GM18861 (cell line): Measurements from ENCODE around the gene TIPARP.
A peak's percentile ranks its signal among the peaks of the same experiment; 100 is the strongest.

Source experiments
- ATAC-seq: cut with Tn5 transposase; IDR thresholded peaks from one replicate; pipeline ENCODE4 v1.9.1; 2021; ENCODE audit not compliant: unreplicated experiment

TIPARP gene

GRCh38 chr3:156675830-156676767, 1.7 kb downstream of the TIPARP start:
- ATAC-seq: no peak

GRCh38 chr3:156676768-156677479, 2.5 kb downstream of the TIPARP start:
- ATAC-seq: no peak

GRCh38 chr3:156677536-156677935, 3.1 kb downstream of the TIPARP start:
- no peak for ATAC-seq

DNA sequence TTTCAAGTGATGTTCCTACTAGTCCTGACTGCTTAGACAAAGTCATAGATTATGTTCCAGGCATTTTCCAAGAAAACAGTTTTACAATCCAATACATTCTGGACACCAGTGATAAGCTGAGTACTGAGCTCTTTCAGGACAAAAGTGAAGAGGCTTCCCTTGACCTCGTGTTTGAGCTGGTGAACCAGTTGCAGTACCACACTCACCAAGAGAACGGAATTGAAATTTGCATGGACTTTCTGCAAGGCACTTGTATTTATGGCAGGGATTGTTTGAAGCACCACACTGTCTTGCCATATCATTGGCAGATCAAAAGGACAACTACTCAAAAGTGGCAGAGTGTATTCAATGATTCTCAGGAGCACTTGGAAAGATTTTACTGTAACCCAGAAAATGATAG, 3.8 kb downstream of the TIPARP start:
- no peak for ATAC-seq

DNA sequence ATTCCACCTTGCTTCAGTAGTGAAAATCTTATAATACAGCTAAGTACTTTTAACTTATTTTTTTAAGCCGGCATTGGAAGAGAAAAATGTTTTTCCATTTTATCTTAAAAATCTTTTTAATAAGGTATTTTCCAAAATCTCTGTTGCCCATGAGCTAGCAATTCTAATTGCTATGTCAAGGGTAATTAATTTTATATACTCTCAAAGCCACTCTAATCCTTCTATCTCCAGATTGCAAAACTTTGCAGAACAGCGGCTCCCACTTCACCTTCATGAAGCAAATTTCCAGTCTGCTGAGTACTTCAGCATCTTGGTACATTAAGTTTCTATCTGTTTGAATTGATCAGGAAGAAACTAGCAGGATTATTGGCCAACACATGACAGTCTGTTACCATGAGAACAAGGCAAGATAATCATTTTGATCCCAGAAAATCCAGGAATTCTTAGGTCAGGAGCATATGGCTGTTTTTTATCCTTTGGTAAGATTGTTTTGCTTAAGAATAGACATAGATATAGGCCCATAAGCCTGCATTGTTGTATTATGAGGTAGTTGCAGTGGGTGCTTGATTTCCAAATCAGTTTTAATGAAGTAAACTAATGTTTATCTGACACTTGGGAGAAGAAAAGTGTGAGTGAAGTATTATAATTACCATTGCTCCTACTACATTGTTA, 6.0 kb downstream of the TIPARP start:
- no peak for ATAC-seq

- ATAC-seq: peak; percentile 75
Measured at GRCh38 chr3:156681002-156681401, 6.6 kb downstream of the TIPARP start.

DNA sequence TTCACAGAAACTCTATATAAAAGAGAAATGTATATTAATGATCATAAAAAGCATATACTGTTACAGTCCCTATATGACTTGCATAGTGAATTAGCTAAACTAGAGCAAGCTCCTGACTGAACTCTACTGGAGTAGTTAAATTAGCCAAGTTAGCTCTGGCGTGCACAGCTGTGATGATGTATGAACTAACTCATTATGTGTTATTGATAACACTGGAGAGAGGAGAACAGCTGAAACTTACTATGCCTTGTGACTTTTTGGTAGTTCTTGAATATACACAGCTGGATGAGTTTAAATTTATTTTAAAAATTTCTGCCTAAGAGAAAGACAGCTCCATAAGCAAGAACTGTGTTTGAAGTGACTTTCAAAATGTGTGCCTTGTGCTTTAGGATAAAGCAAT, 8.1 kb downstream of the TIPARP start:
- ATAC-seq: no peak

GRCh38 chr3:156682963-156683362, 8.6 kb downstream of the TIPARP start:
- no peak for ATAC-seq

GRCh38 chr3:156685198-156685597, 10.8 kb downstream of the TIPARP start:
- ATAC-seq: no peak

DNA sequence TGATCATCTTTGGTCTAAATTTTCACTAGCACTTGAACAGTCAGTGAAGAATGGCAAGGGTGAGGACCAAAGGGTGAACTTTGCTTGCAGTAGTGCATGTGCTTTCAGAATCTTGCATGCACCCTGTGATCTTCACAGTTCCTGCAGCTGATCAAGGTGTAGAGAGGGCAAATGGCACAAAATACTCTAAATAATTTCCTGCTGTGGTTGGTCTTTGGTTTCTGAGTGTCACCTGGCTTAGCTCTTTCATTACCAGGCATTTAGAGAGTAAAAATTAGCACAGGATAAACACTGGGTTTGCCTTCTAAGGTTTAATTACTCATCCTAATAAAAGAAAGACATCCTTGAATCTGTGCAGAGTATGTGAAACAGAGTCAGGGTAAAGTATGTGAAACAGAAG, 11.4 kb downstream of the TIPARP start:
- ATAC-seq: no peak

DNA sequence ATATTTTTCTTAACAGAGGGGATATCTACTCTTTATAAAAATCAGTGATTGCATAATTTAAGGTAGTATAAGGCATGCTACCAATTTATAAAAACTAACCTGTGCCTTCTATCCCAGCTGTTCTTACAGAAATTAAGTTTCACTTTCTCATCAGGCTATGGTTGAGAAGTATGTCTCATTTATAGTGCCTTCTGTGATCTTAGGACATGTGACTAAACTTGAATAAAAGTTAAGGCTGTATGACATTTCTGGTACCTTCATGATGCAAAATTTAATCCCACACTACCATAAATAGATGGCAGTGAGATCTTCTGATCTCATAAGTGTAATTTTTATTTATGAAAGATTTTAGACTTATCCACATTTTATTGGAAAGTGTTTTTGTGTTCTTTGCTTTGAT, 12.6 kb downstream of the TIPARP start:
- ATAC-seq: peak; percentile 36

- ATAC-seq: no peak
Measured at GRCh38 chr3:156688632-156689452, 14.5 kb downstream of the TIPARP start.

- no peak for ATAC-seq
Measured at GRCh38 chr3:156689608-156690007, 15.2 kb downstream of the TIPARP start.

DNA sequence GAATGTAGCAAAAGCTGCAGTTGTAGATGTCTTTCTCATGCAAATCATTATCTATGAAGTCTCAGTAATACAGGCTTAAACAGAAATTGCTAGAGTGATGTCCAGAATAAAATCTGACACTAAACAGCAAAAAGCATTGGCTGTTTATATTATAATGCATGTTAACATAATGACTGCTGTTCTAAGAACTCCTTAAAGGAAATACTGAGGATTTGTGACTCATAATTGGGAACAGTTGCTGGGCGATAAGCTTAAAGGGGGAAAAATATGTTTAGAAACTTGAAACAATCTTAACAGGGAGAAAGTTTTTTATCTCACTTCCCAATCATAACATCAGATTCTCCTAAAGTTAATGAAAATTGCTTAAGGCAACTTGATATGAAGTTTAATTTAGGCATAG, 17.5 kb downstream of the TIPARP start:
- no peak for ATAC-seq

DNA sequence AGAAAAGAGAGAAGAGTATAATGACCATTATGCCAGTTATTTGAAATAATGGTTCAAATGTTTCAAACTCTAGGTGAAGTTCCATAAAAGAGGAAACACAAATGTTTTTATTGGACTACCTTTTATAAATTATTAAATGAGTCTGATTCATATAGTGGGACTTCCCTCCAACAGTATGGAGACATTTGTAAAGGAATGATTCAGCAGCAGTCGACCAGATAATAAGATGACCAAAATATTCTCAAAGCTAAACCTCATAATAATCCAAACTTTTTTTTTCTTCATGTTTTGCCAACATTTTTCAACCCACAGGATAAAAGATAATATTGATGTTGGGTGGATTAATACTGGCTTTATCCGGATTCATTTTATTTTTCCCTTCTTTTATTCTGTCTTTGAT, 18.8 kb downstream of the TIPARP start:
- no peak for ATAC-seq

- no peak for ATAC-seq
Measured at GRCh38 chr3:156694536-156694935, 20.1 kb downstream of the TIPARP start.

DNA sequence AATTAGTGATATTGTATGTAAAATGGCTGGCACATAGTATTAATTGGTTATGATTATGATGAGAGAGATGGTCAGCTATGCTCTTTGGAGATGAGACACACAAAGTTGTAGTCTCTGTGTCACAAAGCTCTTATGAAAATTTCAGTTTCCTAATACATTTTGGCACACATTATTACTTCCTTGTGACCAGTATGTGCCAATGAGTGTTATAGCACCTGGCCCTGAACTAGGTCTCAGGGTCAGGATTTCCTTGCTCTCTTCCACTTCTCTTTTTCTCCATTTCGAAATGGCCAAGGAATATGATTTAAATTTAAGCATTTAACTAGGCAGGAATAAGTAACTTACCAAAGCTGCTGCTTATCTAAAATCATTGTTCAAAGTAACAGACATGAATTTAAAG, 28.0 kb downstream of the TIPARP start:
- ATAC-seq: no peak

- ATAC-seq: no peak
Measured at GRCh38 chr3:156704370-156705036, 30.1 kb downstream of the TIPARP start.

- peak; percentile 61 for ATAC-seq
Measured at GRCh38 chr3:156705761-156706616, 31.6 kb downstream of the TIPARP start.
